Endodermal cell (in vitro differentiated cells): Measurements from ENCODE around the gene PDCD10. TPM values are rescaled to one million over a fixed set of nuclear protein-coding genes. Genes with fewer than 3 reads are reported as not detected.

Experiments
- DNase-seq: peaks from one replicate; pipeline ENCODE4 v3.0.0-alpha.2; 2017
- H3K27ac ChIP-seq: 2 replicates; pipeline ENCODE4 v1.5.1; 2013; ENCODE audit warnings: mild to moderate bottlenecking, low read depth, low read length, moderate library complexity
- H3K27me3 ChIP-seq: 2 replicates; pipeline ENCODE4 v1.6.1; 2013; ENCODE audit warnings: mild to moderate bottlenecking, low read length, moderate library complexity; ENCODE audit not compliant: insufficient read depth, control insufficient read depth, poor library complexity, severe bottlenecking
- H3K36me3 ChIP-seq: 2 replicates; pipeline ENCODE4 v1.7.0; 2013; ENCODE audit warnings: mild to moderate bottlenecking, low read length, moderate library complexity; ENCODE audit not compliant: control insufficient read depth, insufficient read depth
- H3K4me1 ChIP-seq: one replicate; pipeline ENCODE4 v1.7.0; 2013; ENCODE audit warnings: low read length; ENCODE audit not compliant: control insufficient read depth, insufficient read depth
- H3K4me3 ChIP-seq: 2 replicates; pipeline ENCODE4 v1.5.1; 2013; ENCODE audit warnings: mild to moderate bottlenecking, low read length, moderate library complexity
- H3K9ac ChIP-seq: 2 replicates; pipeline ENCODE4 v1.6.1; 2013; ENCODE audit warnings: mild to moderate bottlenecking, low read length, moderate library complexity; ENCODE audit not compliant: poor library complexity, severe bottlenecking; ENCODE audit errors: extremely low read depth
- H3K9me3 ChIP-seq: 2 replicates; pipeline ENCODE4 v1.6.1; 2013; ENCODE audit warnings: mild to moderate bottlenecking, low read length, moderate library complexity; ENCODE audit not compliant: control insufficient read depth
- H3K27ac Mint-ChIP-seq: 2 replicates; pipeline ENCODE4 v1.8.0; 2020; ENCODE audit warnings: mixed read lengths
- H3K27me3 Mint-ChIP-seq: 2 replicates; pipeline ENCODE4 v1.8.0; 2021; ENCODE audit warnings: mild to moderate bottlenecking, mixed read lengths; ENCODE audit not compliant: insufficient read depth
- H3K36me3 Mint-ChIP-seq: 2 replicates; pipeline ENCODE4 v1.8.0; 2020; ENCODE audit warnings: low read depth, mixed read lengths
- H3K4me1 Mint-ChIP-seq: 2 replicates; pipeline ENCODE4 v1.8.0; 2020; ENCODE audit warnings: mixed read lengths
- H3K4me3 Mint-ChIP-seq: 2 replicates; pipeline ENCODE4 v1.8.0; 2020; ENCODE audit warnings: mild to moderate bottlenecking, moderate library complexity, mixed read lengths
- H3K9me3 Mint-ChIP-seq: 2 replicates; pipeline ENCODE4 v1.8.0; 2020; ENCODE audit warnings: mild to moderate bottlenecking, mixed read lengths
- CTCF ChIP-seq: fragments of 200-600 bp; sonication (generic); conservative IDR thresholded peaks from 2 replicates; pipeline ENCODE4 v1.5.0; 2021; ENCODE audit warnings: antibody characterized with exemption, mild to moderate bottlenecking
- WGBS, 2 experiments: methylation state at CpG; one replicate each; pipeline versions ENCODE4 v1.1.5 to v1.1.7; 2013; ENCODE audit warnings: missing lambda C conversion rate in 2 of 2, mixed read lengths in 1 of 2; ENCODE audit not compliant: insufficient coverage in 1 of 2, insufficient read length in 1 of 2; 5-methylcytosine and 5-hydroxymethylcytosine counted together
- long read RNA-seq, 4 experiments: library from polyadenylated mRNA in 2 of 4; library from RNA in 1 of 4; library from capped mRNA in 1 of 4; stranded (forward) in 3 of 4; unstranded in 1 of 4; transcript quantifications; one replicate each; pipeline ENCODE4 v2.0.0, GENCODE V29; 2020 to 2021; ENCODE audit warnings: inconsistent platforms in 1 of 4
- polyA plus RNA-seq, 2 experiments: library from polyadenylated mRNA; stranded (reverse); fragments of 50-300 nt; gene quantifications; one replicate each; pipeline ENCODE4 v1.2.3, GENCODE V29; 2013
- total RNA-seq, 2 donors: library from RNA; stranded (reverse); fragmentation: NEBNext Ultra II Directional in 1 of 2; extraction: Animal tissue kit (Norgen Biotek cat#: 25700) in 1 of 2; gene quantifications; 2 replicates in 1 of 2; 3 replicates in 1 of 2; pipeline ENCODE4 v1.2.1, GENCODE V29; 2021

Gene PDCD10
- total RNA-seq: 10 to 100 TPM; 75.2 to 84.8 TPM
- 55.0 TPM for polyA plus RNA-seq (2013, experiment 1 of 2)
- 58.4 TPM for polyA plus RNA-seq (2013, experiment 2 of 2)
- long read RNA-seq, experiment 1, transcript PDCD10-208 (9 exons, 1,360 nt): minor isoform, 15 of 55 reads
- long read RNA-seq, experiment 1, transcript PDCD10-218 (8 exons, 1,276 nt): major isoform, 23 of 55 reads
- long read RNA-seq, experiment 1, partial matches to known transcripts: 9 of 55 reads
- long read RNA-seq, experiment 1, other reads (novel, unspliced or antisense): 7 of 55 reads
- long read RNA-seq, experiment 2, transcript PDCD10-218 (8 exons, 1,276 nt): major isoform, 90 of 144 reads
- long read RNA-seq, experiment 2, transcript PDCD10-202 (8 exons, 934 nt): minor isoform, 5 of 144 reads
- long read RNA-seq, experiment 2, transcript PDCD10-208 (9 exons, 1,360 nt): minor isoform, 30 of 144 reads
- long read RNA-seq, experiment 2, partial matches to known transcripts: 4 of 144 reads
- long read RNA-seq, experiment 2, other reads (novel, unspliced or antisense): 14 of 144 reads
- long read RNA-seq, experiment 3, transcript PDCD10-208 (9 exons, 1,360 nt): minor isoform, 55 of 169 reads
- long read RNA-seq, experiment 3, transcript PDCD10-202 (8 exons, 934 nt): minor isoform, 5 of 169 reads
- long read RNA-seq, experiment 3, transcript PDCD10-218 (8 exons, 1,276 nt): major isoform, 78 of 169 reads
- long read RNA-seq, experiment 3, partial matches to known transcripts: 9 of 169 reads
- long read RNA-seq, experiment 3, other reads (novel, unspliced or antisense): 18 of 169 reads
- long read RNA-seq, experiment 4, transcript PDCD10-218 (8 exons, 1,276 nt): major isoform, 80 of 126 reads
- long read RNA-seq, experiment 4, transcript PDCD10-208 (9 exons, 1,360 nt): minor isoform, 25 of 126 reads
- long read RNA-seq, experiment 4, partial matches to known transcripts: 11 of 126 reads
- long read RNA-seq, experiment 4, other reads (novel, unspliced or antisense): 7 of 126 reads

- H3K9me3 ChIP-seq: no peaks in the 10 kb centered on the region
- peak; percentile 99 for DNase-seq
- peaks cover 7% of the 10 kb centered on the region for H3K4me1 ChIP-seq
- peak within 1 kb of the TSS; percentile 72 for H3K9ac ChIP-seq
- H3K4me3 ChIP-seq: peak within 1 kb of the TSS; percentile 97
- Mint-ChIP-seq H3K36me3 (no peaks in the 10 kb centered on the region), H3K9me3 (no peaks in the 10 kb centered on the region), H3K4me3 (no peak within 1 kb of the TSS), H3K27me3 (no peaks in the 10 kb centered on the region), H3K27ac (no peak within 1 kb of the TSS), H3K4me1 (peaks cover 49% of the 10 kb centered on the region)
- no peaks in the 10 kb centered on the region for H3K36me3 ChIP-seq
- H3K27me3 ChIP-seq: no peaks in the 10 kb centered on the region
- no peak for TF ChIP-seq CTCF
- WGBS, 2 experiments: 0% methylated on average over 20 to 49 of the region's 49 CpGs
- H3K27ac ChIP-seq: peak within 1 kb of the TSS; percentile 82
Observed at GRCh38 chr3:167734498-167735232, at the start of gene PDCD10. PDCD10 (minus strand) TSS chr3:167734892; CDS start chr3:167720157, 14,735 bp downstream.

- Mint-ChIP-seq H3K4me1 (peaks cover 9% of the 10 kb centered on the region), H3K27ac (no peak overlapping the region), H3K4me3 (no peak overlapping the region), H3K27me3 (no peaks in the 10 kb centered on the region), H3K36me3 (no peaks in the 10 kb centered on the region), H3K9me3 (no peaks in the 10 kb centered on the region)
- H3K4me1 ChIP-seq: no peaks in the 10 kb centered on the region
- no peak overlapping the region for H3K27ac ChIP-seq
- peaks cover 2% of the 10 kb centered on the region for H3K9me3 ChIP-seq
- no peak overlapping the region for H3K9ac ChIP-seq
- DNase-seq: no peak
- H3K36me3 ChIP-seq: no peaks in the 10 kb centered on the region
- H3K4me3 ChIP-seq: no peak overlapping the region
- no peak for TF ChIP-seq CTCF
- WGBS, 2 experiments: 96 to 100% methylated on average over 1 of the region's 1 CpG
- H3K27me3 ChIP-seq: no peaks in the 10 kb centered on the region
Observed at GRCh38 chr3:167783781-167784180, 49.1 kb upstream of the PDCD10 start.
